Measurements from ENCODE around the gene TMEM63A. TPM values are rescaled to one million over a fixed set of nuclear protein-coding genes. Genes with fewer than 3 reads are reported as not detected.

TMEM63A gene
- total and polyA plus RNA-seq, 5 donors from 2014 or later, result 66.9 to 454 (median 70.3) TPM

GRCh38 chr1:225825607-225826007 is 56.6 kb downstream of the TMEM63A start:
- Mint-ChIP-seq H3K4me3 (no peak overlapping the region), H3K27ac (no peak overlapping the region), H3K9me3 (no peaks in the 10 kb centered on the region), H3K27me3 (peaks cover 4% of the 10 kb centered on the region), H3K36me3 (no peaks in the 10 kb centered on the region), H3K4me1 (no peaks in the 10 kb centered on the region)
- Histone ChIP-seq H3K9me3 (ENCODE audit: control insufficient read depth in 2 of 2, low read length in 2 of 2) (no peaks in the 10 kb centered on the region), H3K27me3 (ENCODE audit: control insufficient read depth, insufficient read depth, low read length) (peaks cover 3% of the 10 kb centered on the region), H3K27ac (ENCODE audit: insufficient read depth, low read length, poor library complexity, severe bottlenecking) (no peak overlapping the region), H3K36me3 (ENCODE audit: control insufficient read depth, insufficient read depth, low read length) (no peaks in the 10 kb centered on the region), H3K4me3 (ENCODE audit: low read depth, low read length) (no peak overlapping the region), H3K4me1 (ENCODE audit: control insufficient read depth, insufficient read depth, low read length, poor library complexity, severe bottlenecking) (no peaks in the 10 kb centered on the region)
- ATAC-seq (ENCODE audit: low read depth in 2 of 2) (no peak), DNase-seq (no peak)

GRCh38 chr1:225825078-225825477 is 57.1 kb downstream of the TMEM63A start:
- Histone ChIP-seq H3K36me3 (ENCODE audit: control insufficient read depth, insufficient read depth, low read length) (no peaks in the 10 kb centered on the region), H3K4me1 (ENCODE audit: control insufficient read depth, insufficient read depth, low read length, poor library complexity, severe bottlenecking) (no peaks in the 10 kb centered on the region), H3K9me3 (ENCODE audit: control insufficient read depth in 2 of 2, low read length in 2 of 2) (no peaks in the 10 kb centered on the region), H3K4me3 (ENCODE audit: low read depth, low read length) (no peak overlapping the region), H3K27me3 (ENCODE audit: control insufficient read depth, insufficient read depth, low read length) (peaks cover 3% of the 10 kb centered on the region), H3K27ac (ENCODE audit: insufficient read depth, low read length, poor library complexity, severe bottlenecking) (no peak overlapping the region)
- Mint-ChIP-seq H3K4me1 (no peaks in the 10 kb centered on the region), H3K27ac (no peak overlapping the region), H3K27me3 (peaks cover 4% of the 10 kb centered on the region), H3K4me3 (no peak overlapping the region), H3K9me3 (no peaks in the 10 kb centered on the region), H3K36me3 (no peaks in the 10 kb centered on the region)
- ATAC-seq (ENCODE audit: low read depth in 2 of 2) (no peak), DNase-seq (no peak)

- no peaks in the 10 kb centered on the region for H3K9me3 Mint-ChIP-seq
- H3K9me3 ChIP-seq (ENCODE audit: control insufficient read depth in 2 of 2, low read length in 2 of 2), result no peaks in the 10 kb centered on the region
- H3K4me3 Mint-ChIP-seq, result no peak overlapping the region
- no peak overlapping the region for H3K27ac Mint-ChIP-seq
- no peak for ATAC-seq (ENCODE audit: low read depth in 2 of 2)
- H3K4me1 Mint-ChIP-seq, result no peaks in the 10 kb centered on the region
- H3K4me1 ChIP-seq (ENCODE audit: control insufficient read depth, insufficient read depth, low read length, poor library complexity, severe bottlenecking), result no peaks in the 10 kb centered on the region
- no peaks in the 10 kb centered on the region for H3K36me3 ChIP-seq (ENCODE audit: control insufficient read depth, insufficient read depth, low read length)
- no peaks in the 10 kb centered on the region for H3K36me3 Mint-ChIP-seq
- peaks cover 4% of the 10 kb centered on the region for H3K27me3 Mint-ChIP-seq
- DNase-seq, result no peak
- H3K27ac ChIP-seq (ENCODE audit: insufficient read depth, low read length, poor library complexity, severe bottlenecking), result no peak overlapping the region
- peaks cover 3% of the 10 kb centered on the region for H3K27me3 ChIP-seq (ENCODE audit: control insufficient read depth, insufficient read depth, low read length)
- no peak overlapping the region for H3K4me3 ChIP-seq (ENCODE audit: low read depth, low read length)
Observed at GRCh38 chr1:225824533-225824941, 57.6 kb downstream of the TMEM63A start.

- H3K27me3 Mint-ChIP-seq, result peaks cover 4% of the 10 kb centered on the region
- H3K27ac ChIP-seq (ENCODE audit: insufficient read depth, low read length, poor library complexity, severe bottlenecking), result no peak overlapping the region
- H3K4me3 ChIP-seq (ENCODE audit: low read depth, low read length), result no peak overlapping the region
- no peaks in the 10 kb centered on the region for H3K36me3 Mint-ChIP-seq
- H3K4me1 ChIP-seq (ENCODE audit: control insufficient read depth, insufficient read depth, low read length, poor library complexity, severe bottlenecking), result no peaks in the 10 kb centered on the region
- no peaks in the 10 kb centered on the region for H3K9me3 ChIP-seq (ENCODE audit: control insufficient read depth in 2 of 2, low read length in 2 of 2)
- H3K9me3 Mint-ChIP-seq, result no peaks in the 10 kb centered on the region
- H3K27me3 ChIP-seq (ENCODE audit: control insufficient read depth, insufficient read depth, low read length), result peaks cover 3% of the 10 kb centered on the region
- no peak overlapping the region for H3K27ac Mint-ChIP-seq
- no peaks in the 10 kb centered on the region for H3K4me1 Mint-ChIP-seq
- no peak overlapping the region for H3K4me3 Mint-ChIP-seq
- DNase-seq (no peak), ATAC-seq (ENCODE audit: low read depth in 2 of 2) (no peak)
- no peaks in the 10 kb centered on the region for H3K36me3 ChIP-seq (ENCODE audit: control insufficient read depth, insufficient read depth, low read length)
Observed at GRCh38 chr1:225823811-225824261, 58.3 kb downstream of the TMEM63A start.

- Mint-ChIP-seq H3K36me3 (no peaks in the 10 kb centered on the region), H3K27ac (no peak overlapping the region), H3K4me3 (no peak overlapping the region), H3K4me1 (no peaks in the 10 kb centered on the region), H3K9me3 (no peaks in the 10 kb centered on the region), H3K27me3 (peaks cover 13% of the 10 kb centered on the region)
- DNase-seq (no peak), ATAC-seq (ENCODE audit: low read depth in 2 of 2) (no peak)
- Histone ChIP-seq H3K4me1 (ENCODE audit: control insufficient read depth, insufficient read depth, low read length, poor library complexity, severe bottlenecking) (no peaks in the 10 kb centered on the region), H3K36me3 (ENCODE audit: control insufficient read depth, insufficient read depth, low read length) (no peaks in the 10 kb centered on the region), H3K4me3 (ENCODE audit: low read depth, low read length) (no peak overlapping the region), H3K27ac (ENCODE audit: insufficient read depth, low read length, poor library complexity, severe bottlenecking) (no peak overlapping the region), H3K27me3 (ENCODE audit: control insufficient read depth, insufficient read depth, low read length) (peaks cover 3% of the 10 kb centered on the region), H3K9me3 (ENCODE audit: control insufficient read depth in 2 of 2, low read length in 2 of 2) (no peaks in the 10 kb centered on the region)
Observed at GRCh38 chr1:225822655-225823403, 59.4 kb downstream of the TMEM63A start.

GRCh38 chr1:225820522-225821120 is 61.6 kb downstream of the TMEM63A start:
- ATAC-seq (ENCODE audit: low read depth in 2 of 2) (no peak), DNase-seq (no peak)
- Histone ChIP-seq H3K4me1 (ENCODE audit: control insufficient read depth, insufficient read depth, low read length, poor library complexity, severe bottlenecking) (no peaks in the 10 kb centered on the region), H3K4me3 (ENCODE audit: low read depth, low read length) (no peak overlapping the region), H3K36me3 (ENCODE audit: control insufficient read depth, insufficient read depth, low read length) (no peaks in the 10 kb centered on the region), H3K9me3 (ENCODE audit: control insufficient read depth in 2 of 2, low read length in 2 of 2) (no peaks in the 10 kb centered on the region), H3K27me3 (ENCODE audit: control insufficient read depth, insufficient read depth, low read length) (peaks cover 3% of the 10 kb centered on the region), H3K27ac (ENCODE audit: insufficient read depth, low read length, poor library complexity, severe bottlenecking) (no peak overlapping the region)
- Mint-ChIP-seq H3K27me3 (peaks cover 16% of the 10 kb centered on the region), H3K4me1 (no peaks in the 10 kb centered on the region), H3K9me3 (no peaks in the 10 kb centered on the region), H3K36me3 (no peaks in the 10 kb centered on the region), H3K4me3 (no peak overlapping the region), H3K27ac (no peak overlapping the region)

GRCh38 chr1:225819346-225820192 is 62.6 kb downstream of the TMEM63A start:
- Histone ChIP-seq H3K27ac (ENCODE audit: insufficient read depth, low read length, poor library complexity, severe bottlenecking) (no peak overlapping the region), H3K27me3 (ENCODE audit: control insufficient read depth, insufficient read depth, low read length) (peaks cover 3% of the 10 kb centered on the region), H3K9me3 (ENCODE audit: control insufficient read depth in 2 of 2, low read length in 2 of 2) (no peaks in the 10 kb centered on the region), H3K36me3 (ENCODE audit: control insufficient read depth, insufficient read depth, low read length) (no peaks in the 10 kb centered on the region), H3K4me1 (ENCODE audit: control insufficient read depth, insufficient read depth, low read length, poor library complexity, severe bottlenecking) (no peaks in the 10 kb centered on the region), H3K4me3 (ENCODE audit: low read depth, low read length) (no peak overlapping the region)
- Mint-ChIP-seq H3K4me1 (no peaks in the 10 kb centered on the region), H3K27ac (peak overlapping the region in 1 of 3 donors; percentile 12), H3K4me3 (no peak overlapping the region), H3K27me3 (peaks cover 16% of the 10 kb centered on the region), H3K36me3 (no peaks in the 10 kb centered on the region), H3K9me3 (no peaks in the 10 kb centered on the region)
- no peak for DNase-seq
- no peak for ATAC-seq (ENCODE audit: low read depth in 2 of 2)
